ENCODE results near the gene TMEM273.

Gene TMEM273

GRCh38 chr10:49131507-49132361 lies 56.5 kb downstream of the TMEM273 start:
- TF ChIP-seq EZH2 (IDR thresholded peaks at IDR 0.05; ENCODE audit: borderline replicate concordance, low read length) (no peak), CTCF (IDR thresholded peaks at IDR 0.05; ENCODE audit: low read length) (no peak)
- H3K9me3 ChIP-seq (ENCODE audit: low read length): peaks cover 5% of the 10 kb centered on the region; the same call in 1 of the 2 replicates
- no peaks in the 10 kb centered on the region for H3K36me3 ChIP-seq (ENCODE audit: insufficient read depth, low read length)
- H3F3A ChIP-seq (ENCODE audit: insufficient read depth, low read length): no peaks in the 10 kb centered on the region
- no peak overlapping the region for H3K4me3 ChIP-seq (ENCODE audit: low read depth, low read length, poor library complexity, severe bottlenecking)
- H3K79me2 ChIP-seq (ENCODE audit: insufficient read depth, low read length): no peaks in the 10 kb centered on the region
- no peak overlapping the region for H3K9ac ChIP-seq (ENCODE audit: low read length)
- no peaks in the 10 kb centered on the region for H3K27me3 ChIP-seq (ENCODE audit: insufficient read depth, low read length)
- H3K9me2 ChIP-seq (ENCODE audit: low read depth, low read length): no peaks in the 10 kb centered on the region
- H3K27ac ChIP-seq (ENCODE audit: low read depth, low read length, poor library complexity, severe bottlenecking): no peak overlapping the region
- H3K4me1 ChIP-seq (ENCODE audit: insufficient read depth, low read length, severe bottlenecking): peaks cover 20% of the 10 kb centered on the region
- H2AFZ ChIP-seq (ENCODE audit: low read length): no peak overlapping the region
- H3K4me2 ChIP-seq (ENCODE audit: low read length): no peak overlapping the region
- H4K20me1 ChIP-seq (ENCODE audit: insufficient read depth, low read length): no peaks in the 10 kb centered on the region

GRCh38 chr10:49129376-49129775 lies 58.8 kb downstream of the TMEM273 start:
- H3K9ac ChIP-seq (ENCODE audit: low read length): no peak overlapping the region
- no peak for TF ChIP-seq CTCF (IDR thresholded peaks at IDR 0.05; ENCODE audit: low read length)
- H3F3A ChIP-seq (ENCODE audit: insufficient read depth, low read length): no peaks in the 10 kb centered on the region
- no peaks in the 10 kb centered on the region for H3K36me3 ChIP-seq (ENCODE audit: insufficient read depth, low read length)
- no peaks in the 10 kb centered on the region for H4K20me1 ChIP-seq (ENCODE audit: insufficient read depth, low read length)
- H3K9me2 ChIP-seq (ENCODE audit: low read depth, low read length): no peaks in the 10 kb centered on the region
- H3K4me3 ChIP-seq (ENCODE audit: low read depth, low read length, poor library complexity, severe bottlenecking): no peak overlapping the region
- no peaks in the 10 kb centered on the region for H3K79me2 ChIP-seq (ENCODE audit: insufficient read depth, low read length)
- peaks cover under 1% of the 10 kb centered on the region for H3K4me1 ChIP-seq (ENCODE audit: insufficient read depth, low read length, severe bottlenecking)
- no peaks in the 10 kb centered on the region for H3K9me3 ChIP-seq (ENCODE audit: low read length)
- H3K27ac ChIP-seq (ENCODE audit: low read depth, low read length, poor library complexity, severe bottlenecking): no peak overlapping the region
- no peak overlapping the region for H3K4me2 ChIP-seq (ENCODE audit: low read length)
- H3K27me3 ChIP-seq (ENCODE audit: insufficient read depth, low read length): no peaks in the 10 kb centered on the region
- no peak overlapping the region for H2AFZ ChIP-seq (ENCODE audit: low read length)

- Histone ChIP-seq H4K20me1 (ENCODE audit: insufficient read depth, low read length) (no peaks in the 10 kb centered on the region), H2AFZ (ENCODE audit: low read length) (no peak overlapping the region), H3K27me3 (ENCODE audit: insufficient read depth, low read length) (no peaks in the 10 kb centered on the region), H3K4me3 (ENCODE audit: low read depth, low read length, poor library complexity, severe bottlenecking) (no peak overlapping the region), H3K9me3 (ENCODE audit: low read length) (no peaks in the 10 kb centered on the region), H3K36me3 (ENCODE audit: insufficient read depth, low read length) (no peaks in the 10 kb centered on the region), H3K4me2 (ENCODE audit: low read length) (no peak overlapping the region), H3K27ac (ENCODE audit: low read depth, low read length, poor library complexity, severe bottlenecking) (no peak overlapping the region), H3F3A (ENCODE audit: insufficient read depth, low read length) (no peaks in the 10 kb centered on the region), H3K9me2 (ENCODE audit: low read depth, low read length) (no peaks in the 10 kb centered on the region), H3K9ac (ENCODE audit: low read length) (no peak overlapping the region), H3K79me2 (ENCODE audit: insufficient read depth, low read length) (no peaks in the 10 kb centered on the region), H3K4me1 (ENCODE audit: insufficient read depth, low read length, severe bottlenecking) (no peaks in the 10 kb centered on the region)
- TF ChIP-seq EZH2 (IDR thresholded peaks at IDR 0.05; ENCODE audit: borderline replicate concordance, low read length) (no peak), CTCF (IDR thresholded peaks at IDR 0.05; ENCODE audit: low read length) (no peak)
These were observed 59.3 kb downstream of the TMEM273 start for GRCh38 chr10:49128854-49129253.

Measured in OCI-LY1 (cell line).